Posterior vena cava (tissue), 2 donors: Measurements from ENCODE around the gene MDFIC. TPM values are rescaled to one million over a fixed set of nuclear protein-coding genes. Genes with fewer than 3 reads are reported as not detected.

Experiments
- DNase-seq: peaks from one replicate; pipeline ENCODE4 v3.0.0-alpha.2; 2020; ENCODE audit warnings: low spot score
- intact Hi-C, 2 donors: fragments of 100-400 bp; cut with DNase I; formaldehyde crosslinking; loops; one replicate each; pipeline versions ENCODE4 v1.14.1 to v1.14.2; 2022 to 2023
- total RNA-seq, 2 donors: library from RNA; stranded (reverse); fragmentation: NEBNext Ultra II Directional; extraction: Animal tissue kit (Norgen Biotek cat#: 25700); gene quantifications; one replicate each; pipeline ENCODE4 v1.2.1, GENCODE V29; 2021
- donor health status: DM: yes; HTN: yes; CAD: no.
- donor health status: DM: yes; HTN: yes; CAD: no.

MDFIC gene
- total RNA-seq, 2 donors from 2014 or later: 27.0 to 28.7 TPM

DNA sequence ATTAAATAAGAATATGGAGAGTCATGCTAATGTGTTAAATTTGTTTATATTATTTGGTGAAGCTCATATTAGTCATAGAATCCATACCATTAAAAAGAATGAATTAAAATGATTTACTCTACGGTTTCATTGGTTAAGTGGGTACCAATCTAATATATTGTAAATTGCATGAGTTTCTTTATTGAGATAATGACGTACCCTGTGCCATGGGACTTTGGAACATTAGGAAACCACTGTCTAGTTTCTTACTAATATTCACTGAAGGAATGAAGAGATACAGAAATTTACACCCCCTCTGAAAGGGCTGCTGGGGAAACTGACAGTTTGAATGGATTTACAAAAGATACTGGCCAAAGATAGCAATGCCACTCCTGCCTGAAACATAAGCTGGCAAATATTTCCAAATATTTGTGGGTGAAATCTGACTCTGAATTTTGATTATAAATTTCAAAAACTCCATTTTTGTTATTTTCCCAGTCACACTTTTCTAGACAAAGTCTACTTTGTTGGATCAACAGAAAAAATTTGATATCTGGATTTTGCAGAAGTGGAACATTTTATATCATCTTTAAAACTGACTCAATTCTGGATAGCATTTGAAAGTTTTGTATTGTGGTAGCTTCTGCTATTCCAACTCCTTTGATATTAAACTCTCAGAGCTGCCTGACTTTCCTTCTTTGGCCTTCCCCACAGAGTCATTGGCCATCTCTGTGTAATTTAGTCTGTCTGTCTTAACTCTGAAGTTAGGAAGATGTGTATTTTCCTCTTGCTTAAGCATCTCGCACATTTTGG lies 22.3 kb downstream of the MDFIC start:
- intact Hi-C loops: no loop called here

DNA sequence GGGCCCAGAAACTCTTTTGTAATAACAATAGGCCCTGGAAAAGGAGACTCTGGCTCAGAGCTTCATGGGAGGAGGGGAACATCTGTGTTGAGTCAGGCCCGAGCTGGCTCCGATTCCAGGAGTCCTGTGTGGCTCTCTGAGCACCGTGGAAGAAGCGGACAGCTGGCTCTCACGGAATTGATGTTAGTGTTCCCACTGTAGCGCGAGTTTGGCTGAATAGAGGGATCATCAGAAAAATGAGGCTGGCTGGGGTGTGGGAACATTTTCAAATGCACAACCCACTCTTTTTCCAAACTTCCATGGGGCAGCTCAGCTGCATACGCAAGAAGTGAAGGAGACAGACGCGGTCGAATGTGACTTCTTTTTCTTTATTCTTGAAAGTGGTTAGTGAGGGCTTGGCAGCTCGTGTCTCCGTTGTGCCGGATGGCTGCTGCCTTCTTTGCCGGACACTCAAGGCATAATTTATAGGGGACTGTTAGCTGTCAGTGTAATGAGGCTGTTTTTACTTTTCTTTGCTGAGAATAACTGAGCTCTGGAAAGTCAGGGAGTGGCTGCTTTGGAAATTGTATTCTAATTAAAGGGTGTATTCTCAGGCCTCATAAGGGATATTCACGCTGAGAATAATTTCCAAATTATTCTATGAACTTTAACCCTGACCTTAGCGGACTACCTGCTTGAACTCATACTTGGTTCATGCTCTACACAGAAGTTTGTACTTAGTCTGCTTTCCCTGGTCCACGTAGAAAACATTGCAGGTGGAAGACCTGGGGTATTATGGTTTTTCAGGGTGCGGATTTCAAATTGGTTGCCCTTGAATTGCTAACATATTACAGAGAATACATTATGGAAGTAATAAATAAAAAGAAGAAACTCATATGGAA lies 23.1 kb downstream of the MDFIC start:
- intact Hi-C loops: no loop called here

More for the DNA sequence above, 22.3 kb downstream of the MDFIC start:
- DNase-seq: no peak

DNA sequence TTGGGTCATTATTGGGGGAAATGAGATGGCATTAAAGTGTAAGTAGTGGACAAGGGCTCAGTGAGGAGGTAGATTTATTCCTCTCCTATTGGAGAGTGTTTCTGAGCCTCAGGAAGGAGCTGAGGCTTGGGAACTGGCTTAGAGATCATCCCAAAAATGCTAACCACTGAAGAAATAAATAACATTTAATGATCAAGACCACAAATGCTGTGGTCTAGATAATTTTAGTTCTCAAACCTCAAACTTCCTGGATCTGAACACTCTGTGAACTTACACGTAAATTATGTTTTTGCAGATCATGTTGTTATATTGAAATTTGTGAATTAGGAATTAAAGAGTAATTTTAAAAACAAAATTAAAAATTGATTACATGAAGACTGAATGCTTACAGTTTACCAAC lies 27.3 kb downstream of the MDFIC start:
- DNase-seq: no peak
- intact Hi-C loops: no loop called here

More for the DNA sequence above, 23.1 kb downstream of the MDFIC start:
- DNase-seq: peak; percentile 94

DNA sequence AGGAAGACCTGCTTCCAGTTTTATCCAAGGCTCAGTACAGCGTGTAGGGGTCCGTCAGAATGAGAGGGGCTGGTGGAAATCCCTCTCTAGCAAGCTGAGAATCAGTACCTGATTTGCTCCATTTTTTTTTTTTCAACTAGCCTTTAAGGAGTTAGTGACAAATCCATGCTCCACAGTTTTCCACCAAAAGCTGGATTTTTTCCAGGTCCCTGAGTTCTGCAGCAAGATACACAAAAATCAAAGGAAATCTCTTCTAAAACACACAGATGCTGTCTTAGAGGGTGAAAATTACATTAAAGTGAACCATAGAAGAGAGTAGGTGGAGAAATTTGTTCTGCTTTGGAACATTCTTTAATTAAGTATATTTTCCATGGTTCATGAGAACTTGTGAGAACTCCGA lies 30.4 kb downstream of the MDFIC start:
- DNase-seq: no peak
- intact Hi-C loops: no loop called here

DNA sequence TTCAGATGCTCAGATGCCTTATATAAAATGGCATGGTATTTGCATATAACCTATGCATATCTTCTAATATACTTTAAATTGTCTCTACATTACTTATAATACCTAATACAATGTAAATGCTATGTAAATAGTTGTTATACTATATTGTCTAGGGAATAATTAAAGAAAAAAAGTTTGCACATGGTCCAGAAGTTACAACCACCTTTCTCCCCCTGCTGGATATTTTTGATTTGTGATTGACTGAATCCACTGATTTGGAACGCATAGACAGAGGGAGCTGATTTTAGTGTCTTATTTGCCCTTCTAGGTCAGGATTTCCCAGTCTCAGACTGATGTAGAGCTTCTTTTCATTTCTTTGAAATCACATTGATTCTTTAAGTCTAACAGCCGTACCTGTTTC lies 31.8 kb downstream of the MDFIC start:
- no peak for DNase-seq
- intact Hi-C loops: no loop called here

DNA sequence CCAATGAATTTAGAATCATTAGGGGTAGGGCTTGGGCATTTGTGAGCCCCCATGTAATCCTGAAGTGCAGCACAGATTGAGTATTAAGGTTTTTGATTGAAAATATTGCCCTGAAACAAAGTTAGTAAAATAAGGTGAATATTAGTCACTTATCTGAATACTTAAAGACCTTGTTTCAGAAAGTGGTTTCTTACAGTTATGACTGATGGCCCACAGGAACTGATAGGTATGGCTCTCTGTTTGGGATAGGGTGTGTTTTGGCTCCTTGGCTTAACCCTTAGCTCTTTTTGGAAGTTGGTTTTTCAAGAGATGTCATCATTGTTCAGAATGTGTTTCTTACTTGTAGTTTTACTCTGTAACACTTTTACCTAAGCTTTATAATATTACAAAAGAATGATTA lies 34.8 kb downstream of the MDFIC start:
- intact Hi-C loops: no loop called here
- DNase-seq: no peak

DNA sequence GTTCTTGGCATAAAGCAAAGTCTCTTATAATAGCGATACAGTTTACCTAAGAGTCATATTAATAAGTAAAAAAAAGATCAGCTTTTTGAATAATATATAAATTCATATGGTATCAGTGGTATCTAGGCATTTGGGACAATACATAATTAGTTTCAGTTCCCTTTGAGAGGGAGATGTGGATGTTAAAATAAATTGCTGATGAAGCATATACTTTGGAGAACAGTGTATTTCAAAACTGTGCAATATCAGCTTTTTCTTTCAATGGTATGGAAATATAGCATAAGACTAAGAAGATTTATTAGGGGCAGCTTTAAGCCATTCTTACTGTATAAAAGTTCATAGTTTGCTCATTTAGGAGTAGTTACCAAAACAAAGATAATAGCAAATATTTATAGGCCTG lies 35.5 kb downstream of the MDFIC start:
- intact Hi-C loops: no loop called here
- DNase-seq: no peak

DNA sequence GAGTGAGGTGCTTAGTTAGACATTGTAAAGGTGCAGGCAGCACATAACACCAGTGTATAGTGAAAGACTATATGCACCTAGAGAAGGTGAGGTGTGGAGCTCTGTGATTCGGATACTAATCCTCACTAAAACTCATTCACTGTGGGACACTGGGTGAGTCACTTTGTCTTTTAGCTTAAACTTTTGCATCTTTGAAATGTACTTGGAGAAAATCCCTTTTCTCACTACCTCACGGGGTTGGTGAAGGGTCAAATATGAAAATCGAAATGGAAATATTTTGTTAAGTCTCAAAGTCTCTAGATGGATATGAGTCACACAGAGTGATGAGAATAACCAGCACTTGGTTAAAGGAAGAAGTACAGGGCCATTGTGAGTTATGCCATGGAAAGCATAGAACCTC lies 38.0 kb downstream of the MDFIC start:
- intact Hi-C loops: no loop called here
- DNase-seq: no peak

DNA sequence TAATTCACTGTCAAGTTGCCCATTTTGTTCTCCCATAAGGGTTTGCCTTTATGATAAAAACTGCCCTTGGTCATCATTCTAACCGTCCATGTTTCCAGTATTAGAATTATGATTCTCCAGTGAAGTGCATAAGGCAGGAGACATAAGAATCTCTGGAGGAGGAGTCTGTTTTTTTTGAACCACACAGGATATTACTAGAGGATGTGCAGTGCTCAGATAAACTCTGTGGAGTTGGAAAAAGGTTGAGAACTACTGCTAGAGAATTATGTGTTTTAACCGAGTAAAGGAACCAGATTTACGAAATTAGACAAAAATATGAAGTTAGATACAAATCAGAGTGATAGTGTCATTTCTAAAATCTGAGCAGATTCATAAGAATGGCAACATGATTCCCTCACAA lies 40.5 kb downstream of the MDFIC start:
- intact Hi-C loops: no loop called here
- no peak for DNase-seq

DNA sequence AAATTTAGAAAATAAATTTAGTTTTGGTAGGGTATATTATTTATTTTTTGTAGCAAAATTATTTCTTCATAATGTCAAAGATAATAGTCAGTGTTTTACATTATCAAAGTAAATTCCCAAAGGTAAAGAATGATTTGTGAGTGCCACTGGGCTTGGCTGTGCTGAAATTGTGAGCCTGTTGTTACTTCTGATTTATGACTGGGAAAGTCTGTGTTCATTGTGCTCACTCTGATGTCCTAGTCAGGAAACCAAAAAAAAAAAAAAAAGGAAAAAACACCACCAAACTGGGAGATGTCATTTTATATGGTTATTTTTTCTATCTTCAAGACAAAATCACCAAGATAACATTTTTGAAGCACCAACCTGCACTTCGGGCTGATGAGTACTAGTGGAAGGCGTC lies 44.3 kb downstream of the MDFIC start:
- DNase-seq: no peak
- intact Hi-C loops: no loop called here

DNA sequence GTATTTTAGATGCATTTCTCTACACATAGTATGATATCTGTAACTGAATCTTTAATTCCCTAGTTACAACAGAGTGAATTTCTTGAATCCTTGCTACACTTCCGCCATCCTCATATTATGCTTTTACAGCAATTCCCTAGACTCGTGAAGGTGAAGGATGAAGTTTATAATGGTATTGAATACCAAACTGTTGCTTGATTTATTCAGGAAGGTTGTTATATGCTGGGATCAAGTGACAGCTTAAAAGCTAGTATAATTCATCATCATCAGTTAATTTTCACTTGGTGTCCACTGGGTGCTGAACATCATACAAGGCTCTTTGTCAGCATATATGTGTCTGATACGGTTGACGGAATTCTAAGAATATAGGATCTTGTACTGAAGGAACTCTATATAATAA lies 47.2 kb downstream of the MDFIC start:
- intact Hi-C loops: no loop called here
- DNase-seq: no peak

DNA sequence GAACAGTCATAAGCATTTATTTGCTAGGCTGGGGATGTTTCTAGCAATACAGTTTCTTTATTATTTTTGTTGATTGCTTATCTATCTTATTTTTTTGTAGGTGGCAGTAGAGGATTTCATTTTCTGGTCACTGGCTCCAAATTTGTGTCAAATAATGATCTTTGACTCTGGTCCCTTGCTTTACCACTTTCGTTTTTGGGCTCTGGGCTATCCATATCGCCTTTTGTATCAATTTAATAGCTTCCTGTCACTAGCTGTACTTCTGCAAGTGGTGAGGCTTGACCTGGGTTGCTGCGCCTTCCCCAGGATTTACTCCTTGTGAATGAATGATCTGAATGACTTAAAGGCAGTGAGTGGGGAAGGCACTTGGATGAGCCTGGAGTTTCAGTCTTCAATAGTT lies 48.4 kb downstream of the MDFIC start:
- intact Hi-C loops: no loop called here
- no peak for DNase-seq

DNA sequence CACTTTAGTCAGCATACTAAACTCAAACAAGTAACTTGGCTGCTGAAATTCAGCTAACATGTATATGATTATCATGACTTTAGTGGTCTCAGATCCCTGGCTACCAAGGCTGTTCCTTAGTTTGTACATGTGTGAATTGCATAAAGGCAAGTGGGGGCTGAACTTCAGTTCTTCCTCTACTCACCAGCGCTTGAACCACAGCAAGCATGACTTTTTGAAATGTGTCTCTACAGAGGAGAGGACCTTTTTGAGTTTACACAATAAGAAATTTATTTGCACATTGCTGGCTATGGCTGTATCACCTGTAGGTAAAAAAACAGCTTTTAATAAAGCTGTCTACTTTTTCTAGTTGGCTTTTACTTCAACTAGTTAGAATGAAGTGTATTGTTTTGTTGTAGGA lies 48.8 kb downstream of the MDFIC start:
- intact Hi-C loops: no loop called here
- no peak for DNase-seq

DNA sequence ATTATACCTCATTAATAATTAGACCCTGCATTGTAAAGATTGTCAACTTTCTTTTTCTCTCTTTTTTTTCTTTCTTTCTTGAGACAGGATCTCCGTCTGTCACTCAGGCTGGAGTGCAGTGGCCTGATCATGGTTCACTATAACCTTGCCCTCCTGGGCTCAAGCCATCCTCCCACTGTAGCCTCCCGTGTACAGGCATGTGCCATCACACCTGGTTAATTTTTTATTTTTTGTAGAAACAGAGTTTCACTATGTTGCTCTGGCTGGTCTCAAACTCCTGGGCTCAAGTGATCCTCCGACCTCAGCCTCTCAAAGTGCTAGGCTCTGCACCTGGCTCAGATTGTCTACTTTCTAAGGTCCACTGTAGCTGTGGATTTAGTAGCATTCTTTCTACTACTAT lies 50.7 kb downstream of the MDFIC start:
- intact Hi-C loops: no loop called here
- no peak for DNase-seq

DNA sequence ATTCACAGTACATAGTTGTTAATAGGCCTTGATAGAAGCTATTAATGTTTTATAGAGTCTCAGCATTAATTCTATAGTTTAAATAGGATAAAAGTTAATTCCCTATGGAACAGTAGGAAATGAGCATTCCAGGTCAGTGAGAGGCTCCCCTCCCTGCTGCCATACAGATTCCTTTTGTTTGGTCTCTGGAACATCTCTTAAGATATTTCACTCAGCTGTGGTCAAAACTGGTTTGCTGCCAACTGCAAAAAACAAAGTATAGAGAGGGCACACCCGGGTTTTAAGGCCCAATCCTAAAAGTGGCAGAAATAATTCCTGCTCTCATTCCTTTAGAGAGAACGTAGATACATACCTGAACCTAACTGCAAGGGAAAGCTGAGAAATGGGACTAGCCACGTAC lies 51.3 kb downstream of the MDFIC start:
- no peak for DNase-seq
- intact Hi-C loops: no loop called here

DNA sequence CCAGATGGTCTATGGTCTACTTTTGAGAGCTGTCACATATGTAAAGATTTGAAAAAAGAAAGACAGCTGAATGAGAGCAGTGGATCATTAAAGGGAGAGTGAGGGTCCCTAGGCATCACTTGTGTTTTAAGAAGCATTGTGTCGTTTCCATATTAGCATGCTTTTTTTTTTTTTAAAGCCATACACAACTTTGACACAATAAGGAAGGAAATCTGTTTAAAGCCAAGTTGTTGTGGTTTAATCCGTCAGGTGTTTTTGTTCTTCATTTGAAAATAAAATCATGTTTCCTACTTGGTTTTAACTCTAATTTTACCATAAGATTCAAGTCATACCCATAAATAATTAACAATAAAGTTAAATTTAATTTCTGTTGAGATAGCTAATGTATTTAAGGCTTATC lies 53.5 kb downstream of the MDFIC start:
- no peak for DNase-seq
- intact Hi-C loops: no loop called here

DNA sequence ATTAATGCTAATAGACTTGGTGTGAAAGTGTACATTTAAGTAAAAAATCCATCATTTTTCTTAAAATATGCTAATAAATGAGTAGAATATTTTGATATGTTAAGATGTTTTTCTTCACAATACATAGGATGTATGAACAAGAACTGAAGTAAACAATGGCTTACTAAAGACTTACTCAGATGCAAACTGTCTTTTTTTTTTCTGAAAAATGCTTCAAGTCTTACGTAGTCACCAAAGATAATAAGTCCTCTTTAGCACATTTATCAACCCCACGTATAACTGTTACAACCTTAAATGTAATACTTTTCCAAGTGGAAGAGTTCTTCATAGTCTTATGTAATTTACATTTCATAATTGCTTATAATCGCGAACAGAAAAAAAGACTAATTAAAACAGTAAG lies 54.8 kb downstream of the MDFIC start:
- intact Hi-C loops: no loop called here
- DNase-seq: no peak

DNA sequence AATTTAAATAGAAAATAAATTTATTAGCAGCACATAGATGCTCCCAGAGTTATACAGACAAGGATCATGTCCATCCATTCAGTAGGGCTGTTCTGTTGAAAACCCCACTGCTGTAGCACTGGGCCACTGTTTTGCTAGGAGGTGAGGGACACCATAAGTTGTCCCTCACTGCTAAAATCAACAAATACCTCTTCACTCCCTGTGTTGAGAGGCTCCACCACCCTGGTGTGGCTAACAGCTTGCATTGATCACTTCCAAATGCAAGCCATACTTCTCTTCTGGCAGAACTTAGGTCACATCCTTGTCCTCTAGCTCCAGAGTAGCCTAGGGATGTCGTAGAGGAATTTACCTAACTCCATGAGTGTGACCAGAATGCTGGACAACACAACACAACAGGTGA lies 55.4 kb downstream of the MDFIC start:
- intact Hi-C loops: no loop called here
- DNase-seq: no peak

DNA sequence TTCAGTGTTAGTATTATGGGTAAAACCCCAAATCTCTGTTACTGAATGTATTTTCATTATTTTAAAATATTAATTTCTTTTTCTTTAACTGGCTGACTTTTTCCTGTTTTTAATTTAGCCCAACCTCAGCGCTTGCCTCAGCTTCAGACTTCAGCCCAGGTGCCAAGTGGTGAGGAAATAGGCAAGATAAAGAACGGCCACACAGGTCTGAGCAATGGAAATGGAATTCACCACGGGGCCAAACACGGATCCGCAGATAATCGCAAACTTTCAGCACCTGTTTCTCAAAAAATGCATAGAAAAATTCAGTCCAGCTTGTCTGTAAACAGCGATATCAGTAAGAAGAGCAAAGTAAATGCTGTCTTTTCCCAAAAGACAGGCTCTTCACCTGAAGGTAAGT lies 57.5 kb downstream of the MDFIC start:
- no peak for DNase-seq
- intact Hi-C loops: no loop called here

DNA sequence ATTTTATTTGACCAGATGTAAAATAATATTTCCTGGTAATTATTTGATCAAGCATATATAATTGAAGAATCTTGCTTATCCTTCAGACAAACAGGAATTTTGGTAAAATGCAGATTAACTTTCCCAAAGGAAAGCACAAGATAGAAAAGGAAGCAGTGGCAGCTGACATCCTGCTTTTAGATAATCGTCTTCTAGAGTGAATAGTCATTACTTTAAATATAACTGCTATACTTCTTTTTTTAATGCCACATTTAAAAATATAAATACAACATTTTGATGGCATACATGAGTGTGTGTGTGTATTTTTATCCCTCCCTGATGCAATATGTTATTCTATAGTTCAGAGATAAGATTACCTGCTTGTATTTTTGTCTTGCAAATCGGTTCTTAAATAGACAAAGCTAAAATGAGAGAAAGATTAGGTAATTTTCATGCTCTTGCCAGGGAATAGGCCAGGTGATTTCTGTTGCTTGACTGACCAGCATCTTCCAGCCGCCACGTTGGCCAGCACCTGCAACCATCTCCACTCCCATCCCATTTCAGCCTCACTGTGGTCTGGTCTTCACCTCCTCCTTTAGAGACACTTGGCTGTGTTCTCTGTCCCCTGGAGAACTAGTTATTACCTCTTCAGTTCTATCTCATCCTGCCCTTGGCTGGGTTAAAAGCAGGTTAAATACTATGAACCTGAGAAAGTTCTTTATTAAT lies 58.1 kb downstream of the MDFIC start:
- no peak for DNase-seq
- intact Hi-C loops: no loop called here
